Heart left ventricle (tissue), 13 donors: Measurements from ENCODE around the gene ARHGAP23.

Source experiments
- CTCF ChIP-seq, 12 donors: fragments of 200-600 bp; sonication (generic) in 4 of 12; IDR thresholded peaks; one replicate each; pipeline versions ENCODE4 v1.5.0 to v1.8.0; 2018 to 2022; ENCODE audit warnings: antibody characterized with exemption in 12 of 12, mild to moderate bottlenecking in 5 of 12
- POLR2A ChIP-seq, 2 donors: fragments of 450-650 bp; IDR thresholded peaks; one replicate each; pipeline ENCODE4 v1.6.1; 2017; ENCODE audit warnings: antibody characterized with exemption in 2 of 2, mild to moderate bottlenecking in 2 of 2, moderate library complexity in 2 of 2
- donor health status: ischemic (EF 13 %, LVEDD 7.1; RV severe dilation, severe dysfunction).
- donor health status: DM: no; HTN: yes; CAD: no.
- donor health status: DM: no; HTN: no; CAD: no.
- donor health status: ischemic (EF 25% LVEDD 6.9; RV normal size, moderate dysfunction).
- donor health status: ischemic (EF 25% LVEDD 5.7; RV mildly dilated, moderate dysfunction).
- donor health status: ischemic (EF 35%, LVEDD 5.7; RV mildly dilated, moderate dysfunction).
- donor health status: nonischemic (EF 11% LVEDD 7.7; RV severe dilation, severe dysfunction).
- donor health status: DM: yes; HTN: yes; CAD: no.
- donor health status: PGD.
- donor health status: ischemic (EF 29% LVEDD 5.4; RV normal size, mild dysfunction).
- donor health status: nonischemic (EF 23%, LVEDD 6.1; RV moderate dilation, normal function).

- TF ChIP-seq CTCF (IDR thresholded peaks at IDR 0.05) (no peak), POLR2A (IDR thresholded peaks at IDR 0.05) (no peak)
These were observed 7.5 kb downstream of the ARHGAP23 start for GRCh38 chr17:38435795-38436194.
